Sigmoid colon (tissue), 4 donors: ENCODE results near the gene SLC2A4.
A peak's percentile ranks its signal among the peaks of the same experiment; 100 is the strongest.

Source experiments
- EP300 ChIP-seq, 4 donors: sonication (generic); formaldehyde crosslinking; IDR thresholded peaks; one replicate each; pipeline ENCODE4 v1.6.1; 2017; ENCODE audit warnings: antibody characterized with exemption in 4 of 4
- POLR2AphosphoS5 ChIP-seq, 4 donors: sonication (generic); formaldehyde crosslinking; IDR thresholded peaks; one replicate each; pipeline ENCODE4 v1.6.1; 2017; ENCODE audit warnings: antibody characterized with exemption in 4 of 4

DNA sequence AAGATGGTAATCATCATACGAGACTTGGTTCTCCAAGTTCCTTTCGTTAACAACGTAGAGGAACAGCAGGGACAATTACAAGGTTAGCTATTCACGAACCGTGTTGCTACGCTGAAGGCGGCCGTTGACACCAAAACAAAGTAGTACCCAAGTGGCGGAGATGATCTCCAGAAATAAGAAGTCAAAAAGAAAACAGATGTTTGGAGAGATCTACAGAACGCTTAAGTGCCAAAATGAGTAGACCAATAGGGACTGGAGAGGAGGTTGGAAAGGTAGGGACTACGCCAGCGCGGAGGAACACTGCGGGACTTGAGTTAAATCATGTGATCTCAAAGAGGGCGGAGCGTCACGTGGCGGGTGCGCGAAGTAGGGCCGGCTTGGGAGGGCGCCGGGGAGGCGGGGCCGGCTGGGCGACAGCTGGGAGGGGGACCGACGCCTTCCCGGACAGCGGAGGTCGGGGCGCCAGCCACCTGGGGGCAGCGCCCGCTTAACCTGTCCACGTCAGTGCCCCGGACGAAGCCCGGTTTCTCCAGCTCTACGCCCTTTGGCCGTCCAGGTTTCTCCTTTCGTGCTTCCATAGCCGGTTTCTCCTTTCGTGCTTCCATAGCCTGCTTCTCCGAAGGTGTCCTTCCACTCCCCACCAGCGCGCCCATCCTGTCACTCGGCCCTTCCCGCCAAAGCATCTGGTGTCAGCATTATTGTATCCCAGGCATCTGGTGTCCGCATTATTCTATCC lies 38.6 kb upstream of the SLC2A4 start:
- peak; percentile 84 to 96 (median 92) for TF ChIP-seq POLR2AphosphoS5 (IDR thresholded peaks at IDR 0.05)
- TF ChIP-seq EP300 (IDR thresholded peaks at IDR 0.05), result peak in 2 of 4 donors; percentile 87 to 88
